Stimulated activated CD8-positive, alpha-beta memory T cell treated with anti-CD3 and anti-CD28 coated beads, Interleukin-12 subunit alpha, Interleukin-12 subunit beta, amount 100 ng/mL, for 24 hours (primary cell): Measurements from ENCODE around the gene PGLYRP1.

ENCODE experiments used
- DNase-seq: peaks from one replicate; pipeline ENCODE4 v3.0.0-alpha.2; 2020; ENCODE audit errors: extremely low read depth

The PGLYRP1 gene

DNA sequence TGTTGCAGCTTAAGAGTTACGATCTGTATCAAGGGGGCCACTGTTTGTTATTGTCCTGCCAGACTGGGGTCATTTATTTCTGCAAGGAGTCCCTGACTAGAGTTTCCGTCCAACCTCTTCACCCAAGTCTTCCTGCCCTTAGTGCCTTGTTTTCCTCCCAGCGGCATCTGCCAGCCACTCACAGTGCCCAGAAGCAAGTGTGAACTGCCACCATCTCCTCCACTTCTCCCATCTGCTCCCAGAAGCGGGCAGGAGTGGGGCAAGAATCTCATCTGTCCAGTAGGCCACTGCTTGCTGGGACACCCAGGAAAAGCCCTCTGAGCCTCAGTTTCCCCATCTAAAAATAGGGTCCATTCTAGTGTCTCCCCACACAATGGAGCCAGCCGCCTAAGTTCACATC, 53.2 kb downstream of the PGLYRP1 start:
- no peak for DNase-seq
